PC-3 (cell line): ENCODE results near the gene MAGI2.

ENCODE experiments used
- CTCF ChIP-seq: fragments of 300-600 bp; sonication (generic); conservative IDR thresholded peaks from 2 replicates; pipeline ENCODE4 v1.5.1; 2017; ENCODE audit warnings: antibody characterized with exemption, low read depth, mild to moderate bottlenecking, low read length
- EZH2 ChIP-seq: fragments of 300-600 bp; sonication (generic); IDR thresholded peaks from one replicate; pipeline ENCODE4 v1.6.1; 2017; ENCODE audit warnings: antibody characterized with exemption, mild to moderate bottlenecking, low read length; ENCODE audit not compliant: unreplicated experiment

- TF ChIP-seq CTCF: no peak
- no peak for TF ChIP-seq EZH2
These were observed 804.2 kb downstream of the MAGI2 start for GRCh38 chr7:78649236-78649635.
